HG02678 (cell line): Measurements from ENCODE around the gene GART.
"Not testable (repeated sequence)": the region's sequence is repeated elsewhere in the genome, so short reads cannot be mapped to it uniquely, and the experiment has no call there.

ENCODE experiments used
- ATAC-seq: cut with Tn5 transposase; IDR thresholded peaks from one replicate; pipeline ENCODE4 v1.9.1; 2021; ENCODE audit warnings: mild to moderate bottlenecking, moderate library complexity; ENCODE audit not compliant: unreplicated experiment

GART gene

DNA sequence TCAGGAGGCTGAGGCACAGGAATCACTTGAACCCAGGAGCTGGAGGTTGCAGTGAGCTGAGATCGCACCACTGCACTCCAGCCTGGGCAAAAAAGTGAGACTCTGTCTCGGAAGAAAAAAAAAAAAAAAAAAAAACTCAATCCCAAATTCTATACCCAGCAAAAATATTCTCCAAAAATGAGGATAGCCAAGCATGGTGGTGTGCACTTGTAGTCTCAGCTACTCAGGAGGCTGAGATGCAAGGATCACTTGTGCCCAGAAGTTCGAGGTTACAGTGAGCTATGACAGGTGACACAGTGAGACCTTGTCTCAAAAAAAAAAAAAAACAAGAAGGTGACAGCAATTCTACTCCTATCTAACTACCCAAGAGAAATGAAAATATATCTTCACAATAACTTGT is 68.6 kb downstream of the GART start:
- ATAC-seq: no peak

DNA sequence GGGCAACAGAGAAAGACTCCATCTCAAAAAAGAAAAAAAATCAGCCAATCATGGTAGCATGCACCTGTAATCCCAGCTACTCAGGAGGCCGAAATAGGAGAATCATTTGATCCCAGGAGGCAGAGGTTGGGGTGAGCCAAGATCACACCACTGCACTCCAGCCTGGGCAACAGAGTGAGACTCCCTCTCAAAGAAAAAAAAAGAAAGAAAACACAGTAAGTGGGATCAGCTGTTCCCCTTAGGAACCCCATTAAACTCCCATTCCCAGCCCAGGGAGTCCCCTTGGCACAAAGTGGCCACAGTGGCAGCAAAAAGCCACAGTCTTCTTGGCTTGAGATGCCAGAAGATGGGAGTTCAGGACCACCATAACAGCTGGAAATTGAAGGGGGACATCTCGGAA is 71.2 kb downstream of the GART start:
- ATAC-seq: no peak

DNA sequence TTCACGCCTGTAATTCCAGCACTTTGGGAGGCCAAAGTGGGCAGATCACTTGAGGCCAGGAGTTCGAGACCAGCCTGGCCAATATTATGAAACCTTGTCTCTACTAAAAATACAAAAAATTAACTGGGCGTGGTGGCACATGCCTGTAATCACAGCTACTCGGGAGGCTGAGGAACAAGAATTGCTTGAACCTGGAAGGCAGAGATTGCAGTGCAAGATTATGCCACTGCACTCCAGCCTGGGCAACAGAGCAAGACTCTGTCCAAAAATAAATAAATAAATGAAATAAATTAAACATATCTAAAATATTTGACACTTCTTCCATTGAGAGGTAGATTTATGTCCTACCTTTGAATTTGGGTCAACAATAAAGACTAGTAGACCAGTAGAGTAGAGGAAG is 72.7 kb downstream of the GART start:
- not testable (repeated sequence) for ATAC-seq

DNA sequence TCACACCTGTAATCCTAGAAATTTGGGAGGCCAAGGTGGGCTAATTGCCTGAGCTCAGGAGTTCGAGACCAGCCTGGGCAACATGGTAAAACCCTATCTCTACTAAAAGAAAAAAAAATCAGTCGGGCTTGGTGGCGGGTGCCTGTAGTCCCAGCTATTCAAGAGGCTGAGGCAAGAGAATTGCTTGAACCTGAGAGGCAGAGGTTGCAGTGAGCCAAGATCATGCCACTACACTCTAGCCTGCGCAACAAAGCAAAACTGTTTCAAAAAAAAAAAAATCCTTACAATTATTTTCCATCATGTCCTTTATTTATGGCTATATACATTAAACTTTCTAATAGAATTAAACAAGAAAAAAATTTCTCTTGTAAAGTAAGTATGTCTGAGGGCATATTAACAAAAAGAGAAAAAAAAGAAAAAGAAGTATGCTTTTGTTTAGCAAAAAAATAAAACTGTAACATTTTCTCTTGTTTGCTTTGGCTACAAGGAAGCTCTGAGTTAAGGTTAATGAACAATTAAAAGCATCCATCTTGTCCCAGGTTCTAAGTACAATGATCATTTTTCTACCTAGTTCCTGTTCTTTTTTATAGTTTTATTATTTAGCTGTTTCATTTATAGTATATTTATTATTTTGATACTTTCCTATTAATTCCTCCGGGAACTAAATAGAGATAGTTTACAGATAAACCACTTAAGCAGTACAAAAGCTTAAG is 80.2 kb downstream of the GART start:
- ATAC-seq: no peak

DNA sequence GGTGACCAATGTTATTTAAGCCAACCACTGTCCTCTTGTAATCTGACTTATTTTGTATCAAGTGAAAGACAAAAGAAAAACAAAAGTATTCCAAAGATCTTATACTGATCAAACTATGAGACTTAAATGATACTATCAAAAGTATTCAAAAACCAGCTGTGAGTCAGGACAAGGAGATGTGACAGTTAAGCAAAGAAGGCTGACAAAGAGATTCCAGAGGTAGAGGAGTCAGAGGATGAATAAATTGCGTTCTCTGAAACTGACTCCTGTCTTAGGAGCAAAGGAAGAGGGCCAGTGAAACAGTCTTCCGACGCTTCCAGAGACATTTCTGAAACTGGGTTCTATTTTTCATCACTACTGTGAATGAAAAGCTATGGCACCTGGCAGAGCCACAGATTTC is 83.1 kb downstream of the GART start:
- ATAC-seq: no peak

DNA sequence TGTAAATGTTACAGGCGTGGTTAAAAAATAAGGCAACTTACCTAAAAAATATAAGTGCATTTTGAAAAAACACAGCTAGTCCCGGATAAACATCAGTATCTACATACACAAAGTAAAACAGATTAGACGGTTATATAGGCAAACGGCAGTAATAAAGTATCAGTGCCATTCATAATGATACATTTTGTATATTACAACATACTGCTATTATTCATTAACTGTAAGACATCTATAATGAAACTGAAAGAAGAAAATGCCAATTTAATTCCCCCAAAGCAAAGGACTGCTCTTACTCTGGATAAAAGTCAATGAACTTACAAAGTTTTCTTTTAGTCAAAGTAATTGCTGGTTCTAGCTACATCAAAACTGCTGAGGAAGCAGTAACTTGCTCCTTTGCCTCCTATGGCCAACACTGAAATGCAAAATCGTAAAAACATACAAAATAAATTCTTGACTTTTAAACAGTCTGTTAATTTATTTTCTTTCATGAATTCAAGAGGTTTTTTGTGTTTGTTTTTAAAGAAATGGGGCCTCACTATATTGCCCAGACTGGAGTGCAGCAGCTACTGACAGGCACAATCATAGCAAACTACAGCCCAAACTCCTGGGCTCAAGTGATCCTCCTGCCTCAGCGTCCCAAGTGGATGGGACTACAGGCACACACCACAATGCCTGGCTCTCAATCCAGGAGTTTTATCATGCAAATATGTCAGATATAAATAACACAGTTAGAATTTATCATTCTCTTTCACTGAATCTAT is 86.1 kb downstream of the GART start:
- ATAC-seq: no peak
